HG02981 (cell line): ENCODE results near the gene ARMS2.

Source experiments
- ATAC-seq: cut with Tn5 transposase; IDR thresholded peaks from one replicate; pipeline ENCODE4 v1.9.1; 2021; ENCODE audit warnings: mild to moderate bottlenecking, moderate library complexity; ENCODE audit not compliant: unreplicated experiment

Gene ARMS2

GRCh38 chr10:122469848-122470247 lies 15.4 kb downstream of the ARMS2 start:
- ATAC-seq = no peak

- ATAC-seq = no peak
Observed at GRCh38 chr10:122471531-122472177, 17.2 kb downstream of the ARMS2 start.

GRCh38 chr10:122473116-122473515 lies 18.7 kb downstream of the ARMS2 start:
- ATAC-seq = no peak

GRCh38 chr10:122474131-122474818 lies 19.8 kb downstream of the ARMS2 start:
- no peak for ATAC-seq

- ATAC-seq = no peak
Observed at GRCh38 chr10:122475100-122475499, 20.6 kb downstream of the ARMS2 start.

GRCh38 chr10:122475591-122476332 lies 21.3 kb downstream of the ARMS2 start:
- no peak for ATAC-seq

- ATAC-seq = no peak
Observed at GRCh38 chr10:122476333-122476695, 21.9 kb downstream of the ARMS2 start.

GRCh38 chr10:122477436-122477835 lies 23.0 kb downstream of the ARMS2 start:
- no peak for ATAC-seq

- no peak for ATAC-seq
Observed at GRCh38 chr10:122478971-122479370, 24.5 kb downstream of the ARMS2 start.

GRCh38 chr10:122480146-122480833 lies 25.8 kb downstream of the ARMS2 start:
- no peak for ATAC-seq

GRCh38 chr10:122481296-122482056 lies 27.0 kb downstream of the ARMS2 start:
- ATAC-seq = no peak

GRCh38 chr10:122484276-122485060 lies 30.0 kb downstream of the ARMS2 start:
- ATAC-seq = no peak

- ATAC-seq = no peak
Observed at GRCh38 chr10:122485670-122486069, 31.2 kb downstream of the ARMS2 start.

GRCh38 chr10:122486406-122487080 lies 32.1 kb downstream of the ARMS2 start:
- ATAC-seq = no peak

- ATAC-seq = no peak
Observed at GRCh38 chr10:122487174-122487765, 32.8 kb downstream of the ARMS2 start.

- no peak for ATAC-seq
Observed at GRCh38 chr10:122490268-122490667, 35.8 kb downstream of the ARMS2 start.

- ATAC-seq = no peak
Observed at GRCh38 chr10:122490786-122491680, 36.6 kb downstream of the ARMS2 start.

- ATAC-seq = no peak
Observed at GRCh38 chr10:122492006-122492405, 37.6 kb downstream of the ARMS2 start.
